ENCODE measurements around the gene GPR55.
A peak's percentile ranks its signal among the peaks of the same experiment; 100 is the strongest.

GPR55 gene

DNA sequence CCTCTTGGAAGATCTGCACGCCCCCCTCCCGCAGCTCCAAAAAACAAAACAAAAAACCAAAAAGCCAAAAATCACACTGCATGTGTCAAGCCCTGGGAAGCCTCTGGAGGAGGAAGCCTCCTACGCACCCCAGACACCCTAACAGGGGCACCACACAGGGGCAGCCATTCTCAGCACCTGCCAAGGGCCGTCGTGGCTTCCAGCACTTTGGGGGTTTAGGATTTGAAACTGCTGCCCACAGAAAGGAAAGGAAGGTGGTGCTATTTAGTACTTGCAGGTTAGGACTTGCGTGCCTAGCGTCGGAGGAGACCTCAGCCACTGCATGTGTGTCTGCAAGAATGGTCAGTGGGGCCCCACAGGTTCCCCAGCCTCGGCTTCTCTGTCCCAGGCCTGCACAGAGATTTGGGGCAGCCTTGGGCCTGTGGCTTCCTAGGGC lies 419 bp upstream of the GPR55 start:
- no peak overlapping the region for H3K4me3 ChIP-seq
- H3K27me3 ChIP-seq (ENCODE audit: low read depth): no peaks in the 10 kb centered on the region
- in situ Hi-C loops (cut with MboI; ENCODE audit: low sequenced_read_pairs): no loop called here
- H3K9me3 ChIP-seq: no peaks in the 10 kb centered on the region
- no peaks in the 10 kb centered on the region for H3K4me1 ChIP-seq
- no peaks in the 10 kb centered on the region for H3K36me3 ChIP-seq (replicated peaks)
- no peak for DNase-seq (ENCODE audit: low spot score in 2 of 2)

DNA sequence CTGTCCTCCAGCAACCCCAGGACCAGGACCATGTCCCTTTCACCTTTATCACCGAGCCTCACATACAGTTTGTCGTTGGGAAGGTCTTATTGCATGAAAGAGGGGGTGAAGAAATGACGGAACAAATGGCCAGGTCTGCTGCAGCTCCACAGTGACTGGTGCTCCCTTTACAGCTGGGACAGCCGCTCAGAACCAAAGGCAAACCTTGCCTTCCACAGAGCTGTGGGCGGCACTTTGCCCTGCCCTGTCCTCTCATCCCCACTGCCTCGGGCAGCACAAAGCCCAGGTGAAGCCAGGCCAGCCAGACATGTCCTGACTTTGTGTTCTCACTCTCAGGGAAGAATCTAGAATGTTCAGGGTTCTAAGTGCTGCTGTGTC lies 961 bp downstream of the GPR55 start:
- Histone ChIP-seq H3K27me3 (ENCODE audit: low read depth) (no peaks in the 10 kb centered on the region), H3K9me3 (no peaks in the 10 kb centered on the region), H3K36me3 (replicated peaks) (no peaks in the 10 kb centered on the region), H3K4me1 (no peaks in the 10 kb centered on the region), H3K4me3 (no peak overlapping the region)
- in situ Hi-C loops (cut with MboI; ENCODE audit: low sequenced_read_pairs): no loop called here
- no peak for DNase-seq (ENCODE audit: low spot score in 2 of 2)

GRCh38 chr2:230922951-230923717 lies 1.9 kb downstream of the GPR55 start:
- no peaks in the 10 kb centered on the region for H3K27me3 ChIP-seq (ENCODE audit: low read depth)
- H3K4me1 ChIP-seq: peaks cover 5% of the 10 kb centered on the region
- no peaks in the 10 kb centered on the region for H3K36me3 ChIP-seq (replicated peaks)
- no peaks in the 10 kb centered on the region for H3K9me3 ChIP-seq
- no peak overlapping the region for H3K4me3 ChIP-seq
- DNase-seq (ENCODE audit: low spot score in 2 of 2): no peak
- in situ Hi-C loops (cut with MboI; ENCODE audit: low sequenced_read_pairs): no loop called here

DNA sequence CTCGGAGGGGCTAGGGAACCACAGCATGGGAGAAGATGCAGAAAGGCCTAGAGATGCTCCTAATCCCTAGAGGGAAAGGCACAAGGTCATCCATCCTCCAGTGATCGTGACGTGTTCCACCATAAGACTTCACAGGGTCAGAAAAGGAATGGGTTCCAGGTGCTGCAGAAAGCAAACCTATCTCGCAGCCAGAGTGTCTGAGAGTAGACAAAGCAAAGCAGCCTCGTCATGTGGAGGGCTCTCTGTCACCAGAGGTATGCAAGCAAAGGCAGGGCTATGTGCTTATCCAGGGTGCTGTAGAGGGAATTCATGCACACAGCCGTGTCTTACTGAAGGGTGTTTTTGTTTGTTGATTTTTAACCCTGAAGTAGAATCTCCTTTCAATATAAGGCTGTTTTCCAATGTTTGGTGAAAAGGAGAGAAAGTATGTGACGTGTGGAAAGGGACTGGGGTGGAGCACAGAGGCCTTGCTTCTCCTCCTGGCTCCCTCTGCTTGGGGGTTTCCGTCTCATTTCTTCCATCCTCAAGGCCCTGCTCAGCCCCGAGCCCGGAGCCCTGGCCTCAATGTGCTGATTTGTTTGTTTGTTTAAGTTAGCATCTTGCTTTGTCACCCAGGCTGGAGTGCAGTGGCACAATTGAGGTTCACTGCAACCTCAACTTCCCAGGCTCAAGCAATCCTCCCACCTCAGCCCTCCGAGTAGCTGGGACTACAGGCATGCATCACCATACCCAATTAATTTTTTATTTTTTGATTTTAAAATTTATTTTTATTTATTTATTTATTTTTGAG lies 3.0 kb downstream of the GPR55 start:
- Histone ChIP-seq H3K9me3 (no peaks in the 10 kb centered on the region), H3K27me3 (ENCODE audit: low read depth) (no peaks in the 10 kb centered on the region), H3K4me3 (no peak overlapping the region), H3K36me3 (replicated peaks) (no peaks in the 10 kb centered on the region), H3K4me1 (peaks cover 5% of the 10 kb centered on the region)
- in situ Hi-C loops (cut with MboI; ENCODE audit: low sequenced_read_pairs): no loop called here
- no peak for DNase-seq (ENCODE audit: low spot score in 2 of 2)

- DNase-seq (ENCODE audit: low spot score in 2 of 2): no peak
- Histone ChIP-seq H3K4me1 (peaks cover 5% of the 10 kb centered on the region), H3K36me3 (replicated peaks) (no peaks in the 10 kb centered on the region), H3K4me3 (no peak overlapping the region), H3K27me3 (ENCODE audit: low read depth) (no peaks in the 10 kb centered on the region), H3K9me3 (no peaks in the 10 kb centered on the region)
- in situ Hi-C loops (cut with MboI; ENCODE audit: low sequenced_read_pairs): no loop called here
Observed at GRCh38 chr2:230920167-230920566, 4.9 kb downstream of the GPR55 start.

- Histone ChIP-seq H3K4me3 (no peak overlapping the region), H3K4me1 (peaks cover 5% of the 10 kb centered on the region), H3K9me3 (no peaks in the 10 kb centered on the region), H3K36me3 (replicated peaks) (no peaks in the 10 kb centered on the region), H3K27me3 (ENCODE audit: low read depth) (no peaks in the 10 kb centered on the region)
- in situ Hi-C loops (cut with MboI; ENCODE audit: low sequenced_read_pairs): no loop called here
- DNase-seq (ENCODE audit: low spot score in 2 of 2): no peak
Observed at GRCh38 chr2:230919681-230920080, 5.4 kb downstream of the GPR55 start.

DNA sequence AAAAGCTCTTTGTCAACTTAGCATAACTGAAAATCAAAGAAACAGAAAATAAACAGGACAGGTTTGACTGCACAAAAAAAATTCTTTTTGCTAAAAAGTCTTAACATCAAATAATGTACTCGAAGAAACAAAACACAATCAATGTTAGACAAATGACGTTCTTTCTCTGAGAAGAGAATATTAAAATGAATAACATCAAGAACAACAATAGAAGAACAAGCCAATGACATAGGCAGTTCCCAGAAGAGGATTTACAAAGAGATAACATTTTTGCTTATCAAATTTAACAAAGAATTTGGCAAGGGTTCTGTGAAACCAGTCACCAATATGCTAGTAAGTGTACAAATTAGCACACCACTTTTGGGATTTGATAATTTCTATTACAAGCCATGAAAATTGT lies 5.8 kb downstream of the GPR55 start:
- Histone ChIP-seq H3K4me3 (no peak overlapping the region), H3K36me3 (replicated peaks) (no peaks in the 10 kb centered on the region), H3K27me3 (ENCODE audit: low read depth) (no peaks in the 10 kb centered on the region), H3K9me3 (no peaks in the 10 kb centered on the region), H3K4me1 (peaks cover 5% of the 10 kb centered on the region)
- in situ Hi-C loops (cut with MboI; ENCODE audit: low sequenced_read_pairs): no loop called here
- DNase-seq (ENCODE audit: low spot score in 2 of 2): no peak

DNA sequence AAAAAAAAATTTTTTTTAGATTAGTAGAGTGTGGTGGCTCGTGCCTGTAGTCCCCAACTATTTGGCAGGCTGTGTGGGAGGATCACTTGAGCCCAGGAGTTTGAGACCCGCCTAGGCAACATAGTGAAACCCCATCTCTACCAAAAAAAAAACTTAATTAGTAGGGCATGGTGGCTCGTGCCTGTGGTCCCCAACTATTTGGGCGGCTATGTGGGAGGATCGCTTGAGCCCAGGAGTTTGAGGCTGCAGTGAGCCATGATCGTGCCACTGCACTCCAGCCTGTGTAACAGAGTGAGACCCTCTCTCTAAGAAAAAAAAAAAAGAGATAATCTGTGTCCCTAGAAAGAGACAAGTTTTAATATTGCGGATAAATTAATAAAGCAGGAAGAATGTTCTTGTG lies 8.8 kb downstream of the GPR55 start:
- no peak for DNase-seq (ENCODE audit: low spot score in 2 of 2)
- peaks cover 5% of the 10 kb centered on the region for H3K4me1 ChIP-seq
- H3K36me3 ChIP-seq (replicated peaks): no peaks in the 10 kb centered on the region
- H3K4me3 ChIP-seq: no peak overlapping the region
- H3K9me3 ChIP-seq: no peaks in the 10 kb centered on the region
- in situ Hi-C loops (cut with MboI; ENCODE audit: low sequenced_read_pairs): no loop called here
- H3K27me3 ChIP-seq (ENCODE audit: low read depth): no peaks in the 10 kb centered on the region

- no peak for DNase-seq (ENCODE audit: low spot score in 2 of 2)
- Histone ChIP-seq H3K4me3 (no peak overlapping the region), H3K27me3 (ENCODE audit: low read depth) (no peaks in the 10 kb centered on the region), H3K9me3 (no peaks in the 10 kb centered on the region), H3K36me3 (replicated peaks) (no peaks in the 10 kb centered on the region), H3K4me1 (peaks cover 5% of the 10 kb centered on the region)
- in situ Hi-C loops (cut with MboI; ENCODE audit: low sequenced_read_pairs): no loop called here
Observed at GRCh38 chr2:230915319-230915718, 9.7 kb downstream of the GPR55 start.

DNA sequence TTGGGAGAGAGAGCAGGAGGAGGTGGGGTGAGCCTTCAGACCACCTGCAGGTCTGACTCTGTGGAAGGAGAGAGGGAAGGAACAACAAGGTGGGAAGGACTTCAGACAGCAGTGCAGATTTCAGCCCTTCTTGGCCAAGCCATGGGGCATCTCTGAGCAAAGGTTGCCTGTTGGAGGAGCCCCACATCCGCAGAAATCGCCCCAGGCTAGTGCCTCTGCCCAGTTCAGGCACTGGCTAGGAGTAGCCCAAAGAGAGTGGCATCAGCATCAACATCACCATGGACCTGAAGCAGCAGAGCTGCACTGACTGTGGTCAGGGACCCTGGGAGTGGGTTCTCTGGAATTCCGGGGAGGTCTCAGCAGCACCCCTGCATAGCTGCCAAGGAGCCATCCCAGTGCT lies 10.2 kb downstream of the GPR55 start:
- Histone ChIP-seq H3K9me3 (no peaks in the 10 kb centered on the region), H3K4me1 (peaks cover 5% of the 10 kb centered on the region), H3K27me3 (ENCODE audit: low read depth) (no peaks in the 10 kb centered on the region), H3K36me3 (replicated peaks) (no peaks in the 10 kb centered on the region), H3K4me3 (no peak overlapping the region)
- in situ Hi-C loops (cut with MboI; ENCODE audit: low sequenced_read_pairs): no loop called here
- no peak for DNase-seq (ENCODE audit: low spot score in 2 of 2)

DNA sequence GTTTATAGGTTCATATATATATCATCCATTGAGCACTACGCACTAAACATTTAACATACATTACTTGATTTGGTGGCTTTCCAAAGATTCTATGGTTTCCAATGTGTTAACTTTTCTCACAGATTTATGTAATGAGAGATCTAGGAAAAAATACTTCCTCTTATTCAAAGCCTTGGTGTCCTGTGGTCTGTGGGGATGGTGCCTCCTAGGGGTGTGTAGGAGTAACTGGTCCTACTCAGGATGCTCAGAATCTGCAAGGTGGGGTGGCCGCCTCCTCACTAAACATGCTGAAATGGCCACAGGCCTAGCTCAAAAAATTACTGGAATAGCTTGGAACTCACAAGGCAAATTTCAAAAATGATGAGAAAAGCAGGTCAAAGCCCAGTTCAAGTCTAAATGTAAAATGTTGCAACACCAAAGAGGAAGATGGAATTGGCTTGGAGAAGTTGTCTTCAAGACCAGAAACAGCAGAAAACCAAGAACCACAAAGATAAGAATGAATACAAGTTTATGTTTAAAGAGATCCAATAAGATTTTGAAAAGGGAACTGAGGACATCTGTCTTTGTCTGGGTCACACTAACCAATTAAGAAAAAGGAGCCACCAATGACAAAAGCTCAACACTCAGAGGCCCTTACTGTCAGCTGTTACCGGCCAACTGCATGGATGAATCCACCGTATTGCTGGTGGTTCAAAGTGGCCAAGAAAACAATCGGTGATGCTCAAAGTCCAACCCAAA lies 11.5 kb downstream of the GPR55 start:
- H3K4me3 ChIP-seq: no peak overlapping the region
- no peaks in the 10 kb centered on the region for H3K9me3 ChIP-seq
- H3K36me3 ChIP-seq (replicated peaks): no peaks in the 10 kb centered on the region
- in situ Hi-C loops (cut with MboI; ENCODE audit: low sequenced_read_pairs): no loop called here
- H3K27me3 ChIP-seq (ENCODE audit: low read depth): no peaks in the 10 kb centered on the region
- peaks cover 3% of the 10 kb centered on the region for H3K4me1 ChIP-seq
- DNase-seq (ENCODE audit: low spot score in 2 of 2): peak; percentile 25 to 30

DNA sequence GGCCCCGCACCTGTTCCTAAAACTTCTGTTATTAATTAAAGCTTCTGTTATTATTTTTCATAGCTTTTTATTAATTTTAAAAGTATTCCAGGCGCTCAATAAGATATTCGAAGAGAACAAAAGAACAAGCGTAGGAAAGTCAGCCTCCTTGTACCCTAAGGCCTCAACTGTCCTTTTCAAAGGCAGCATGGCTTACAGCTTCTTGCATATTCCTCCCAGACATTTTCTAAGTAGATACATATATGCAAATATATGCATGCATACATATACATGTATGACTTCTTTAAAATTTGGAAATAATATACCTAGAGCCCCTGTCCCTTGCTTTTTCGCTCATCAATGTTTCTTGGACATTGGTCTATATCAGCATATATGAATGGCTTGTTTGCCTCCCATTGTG lies 12.3 kb downstream of the GPR55 start:
- H3K4me1 ChIP-seq: no peaks in the 10 kb centered on the region
- no peaks in the 10 kb centered on the region for H3K27me3 ChIP-seq (ENCODE audit: low read depth)
- H3K36me3 ChIP-seq (replicated peaks): no peaks in the 10 kb centered on the region
- no peak for DNase-seq (ENCODE audit: low spot score in 2 of 2)
- in situ Hi-C loops (cut with MboI; ENCODE audit: low sequenced_read_pairs): no loop called here
- H3K9me3 ChIP-seq: no peaks in the 10 kb centered on the region
- H3K4me3 ChIP-seq: no peak overlapping the region

DNA sequence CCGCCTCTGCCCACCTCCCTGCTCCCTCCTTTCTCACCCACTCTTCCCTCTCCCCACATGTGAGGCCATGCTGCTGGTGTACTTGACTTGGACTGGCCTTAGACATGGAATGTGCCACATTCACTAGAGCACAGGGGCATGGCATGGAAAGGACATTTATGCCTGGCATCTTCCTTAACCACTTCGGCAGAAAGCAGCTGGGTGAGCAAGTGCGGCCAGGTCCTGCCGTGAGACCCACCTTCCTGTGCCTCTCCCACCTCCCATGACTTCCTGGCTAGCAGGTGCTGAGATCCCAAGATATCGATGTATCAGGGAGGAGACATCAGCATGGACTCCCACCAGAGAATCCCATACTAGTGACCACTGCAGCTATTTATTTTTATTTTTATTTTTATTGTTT lies 13.0 kb downstream of the GPR55 start:
- H3K36me3 ChIP-seq (replicated peaks): no peaks in the 10 kb centered on the region
- in situ Hi-C loops (cut with MboI; ENCODE audit: low sequenced_read_pairs): no loop called here
- no peaks in the 10 kb centered on the region for H3K4me1 ChIP-seq

More for the DNA sequence above, 13.0 kb downstream of the GPR55 start:
- Histone ChIP-seq H3K27me3 (ENCODE audit: low read depth) (no peaks in the 10 kb centered on the region), H3K4me3 (no peak overlapping the region), H3K9me3 (no peaks in the 10 kb centered on the region)
- DNase-seq (ENCODE audit: low spot score in 2 of 2): no peak
